Activated T-helper 2 cell treated with anti-CD3 and anti-CD28 coated beads, Interferon-gamma antibody, Interleukin-2, Interleukin-4, amounts not matched to agents 10 μg/mL and 5 μg/mL and 100 μg/mL, durations not matched to agents 14 hours and 24 hours and 36 hours (primary cell): Measurements from ENCODE around the gene MAPKAPK3. TPM values are rescaled to one million over a fixed set of nuclear protein-coding genes. Genes with fewer than 3 reads are reported as not detected.

Experiments
- DNase-seq: peaks from one replicate; pipeline ENCODE4 v3.0.0; 2021; ENCODE audit warnings: low spot score
- H3K27ac Mint-ChIP-seq: one replicate; pipeline ENCODE4 v1.8.0; 2021; ENCODE audit warnings: mixed read lengths
- H3K27me3 Mint-ChIP-seq: one replicate; pipeline ENCODE4 v1.8.0; 2021; ENCODE audit warnings: low read depth, mixed read lengths
- H3K36me3 Mint-ChIP-seq: one replicate; pipeline ENCODE4 v1.8.0; 2021; ENCODE audit warnings: low read depth, mixed read lengths
- H3K4me1 Mint-ChIP-seq: one replicate; pipeline ENCODE4 v1.8.0; 2021; ENCODE audit warnings: low read depth, mixed read lengths
- H3K4me3 Mint-ChIP-seq: one replicate; pipeline ENCODE4 v1.8.0; 2021; ENCODE audit warnings: low read depth, mild to moderate bottlenecking, moderate library complexity, mixed read lengths
- H3K9me3 Mint-ChIP-seq: one replicate; pipeline ENCODE4 v1.8.0; 2021; ENCODE audit warnings: mixed read lengths
- intact Hi-C: fragments of 100-400 bp; cut with micrococcal nuclease; formaldehyde crosslinking; loops from one replicate; pipeline ENCODE4 v1.15.1; 2023
- total RNA-seq: library from RNA; stranded (reverse); gene quantifications from 2 replicates; pipeline ENCODE4 v1.2.3, GENCODE V29; 2022

The MAPKAPK3 gene
- total RNA-seq, 1 donor from 2014 or later = 190 TPM

- H3K4me3 Mint-ChIP-seq = peak overlapping the region; percentile 74
- intact Hi-C loops = no loop called here
Observed at GRCh38 chr3:50625231-50626182, 8.6 kb downstream of the MAPKAPK3 start.

GRCh38 chr3:50626401-50626800 is 9.4 kb downstream of the MAPKAPK3 start:
- H3K27me3 Mint-ChIP-seq = no peaks in the 10 kb centered on the region
- no peak for DNase-seq
- H3K9me3 Mint-ChIP-seq = no peaks in the 10 kb centered on the region
- peak overlapping the region; percentile 38 for H3K27ac Mint-ChIP-seq
- intact Hi-C loops = no loop called here
- peaks cover 78% of the 10 kb centered on the region for H3K36me3 Mint-ChIP-seq
- H3K4me3 Mint-ChIP-seq = no peak overlapping the region
- peaks cover 88% of the 10 kb centered on the region for H3K4me1 Mint-ChIP-seq

More at GRCh38 chr3:50625231-50626182, 8.6 kb downstream of the MAPKAPK3 start:
- H3K9me3 Mint-ChIP-seq = no peaks in the 10 kb centered on the region
- peak overlapping the region; percentile 90 for H3K27ac Mint-ChIP-seq
- H3K36me3 Mint-ChIP-seq = peaks cover 76% of the 10 kb centered on the region
- peaks cover 85% of the 10 kb centered on the region for H3K4me1 Mint-ChIP-seq
- H3K27me3 Mint-ChIP-seq = no peaks in the 10 kb centered on the region
- no peak for DNase-seq

DNA sequence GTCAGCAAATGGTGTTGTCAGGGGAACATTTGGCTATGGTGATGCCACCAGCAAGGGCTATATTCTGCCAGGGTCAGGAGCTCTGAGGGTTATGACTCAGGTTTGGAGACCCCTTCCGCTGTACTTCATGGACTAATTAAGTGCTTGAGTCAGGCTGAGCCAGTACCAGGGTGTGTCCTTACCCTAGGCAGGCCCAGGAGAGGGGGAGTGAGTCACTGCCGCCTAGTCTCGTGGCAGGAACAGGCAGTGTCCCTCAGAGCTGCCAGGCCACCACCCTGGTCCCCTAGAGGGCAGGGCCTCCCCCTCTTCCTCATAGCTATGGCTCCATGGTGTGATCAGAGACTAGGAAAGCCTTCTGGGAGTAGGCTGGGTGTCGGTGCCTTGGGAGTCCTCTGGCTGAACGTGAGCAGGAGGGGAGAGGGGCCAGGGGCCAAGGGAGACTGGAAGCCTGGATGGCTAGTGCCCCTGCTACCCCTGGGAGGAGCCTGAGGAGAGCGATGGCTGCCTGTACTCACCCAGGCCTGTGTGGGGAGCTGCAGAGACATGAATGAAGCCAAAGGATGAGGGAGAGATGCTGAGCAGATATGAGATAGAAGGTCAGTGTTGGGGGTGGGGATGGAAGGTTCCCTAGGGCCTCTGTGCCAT is 10.6 kb downstream of the MAPKAPK3 start:
- intact Hi-C loops = no loop called here
- Mint-ChIP-seq H3K4me3 (peak overlapping the region; percentile 54), H3K27ac (peak overlapping the region; percentile 88), H3K4me1 (peaks cover 93% of the 10 kb centered on the region), H3K27me3 (no peaks in the 10 kb centered on the region), H3K9me3 (no peaks in the 10 kb centered on the region), H3K36me3 (peaks cover 79% of the 10 kb centered on the region)
- no peak for DNase-seq

DNA sequence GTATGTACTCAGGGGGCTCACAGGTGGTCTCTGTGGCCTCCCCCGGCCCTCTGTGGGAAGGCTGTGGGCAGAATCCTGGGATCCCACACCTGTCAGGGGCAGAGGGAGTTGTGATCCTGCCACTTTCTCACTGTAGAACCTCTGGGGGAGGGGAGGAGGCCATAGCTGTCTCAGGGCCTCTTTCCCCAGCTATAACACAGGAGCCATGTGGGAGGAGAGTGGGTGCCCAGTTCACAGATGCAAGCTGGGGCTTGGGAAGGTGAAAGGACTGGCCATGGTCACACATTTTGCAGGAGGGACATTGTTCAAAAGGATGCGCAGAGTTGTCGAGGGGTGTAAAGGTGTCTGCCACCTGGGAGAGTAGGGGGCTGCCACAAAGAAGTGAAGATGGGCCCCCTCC is 11.7 kb downstream of the MAPKAPK3 start:
- H3K36me3 Mint-ChIP-seq = peaks cover 74% of the 10 kb centered on the region
- H3K27me3 Mint-ChIP-seq = no peaks in the 10 kb centered on the region
- H3K4me1 Mint-ChIP-seq = peaks cover 94% of the 10 kb centered on the region
- no peak overlapping the region for H3K4me3 Mint-ChIP-seq
- H3K9me3 Mint-ChIP-seq = no peaks in the 10 kb centered on the region
- DNase-seq = no peak
- intact Hi-C loops = no loop called here
- peak overlapping the region; percentile 56 for H3K27ac Mint-ChIP-seq

DNA sequence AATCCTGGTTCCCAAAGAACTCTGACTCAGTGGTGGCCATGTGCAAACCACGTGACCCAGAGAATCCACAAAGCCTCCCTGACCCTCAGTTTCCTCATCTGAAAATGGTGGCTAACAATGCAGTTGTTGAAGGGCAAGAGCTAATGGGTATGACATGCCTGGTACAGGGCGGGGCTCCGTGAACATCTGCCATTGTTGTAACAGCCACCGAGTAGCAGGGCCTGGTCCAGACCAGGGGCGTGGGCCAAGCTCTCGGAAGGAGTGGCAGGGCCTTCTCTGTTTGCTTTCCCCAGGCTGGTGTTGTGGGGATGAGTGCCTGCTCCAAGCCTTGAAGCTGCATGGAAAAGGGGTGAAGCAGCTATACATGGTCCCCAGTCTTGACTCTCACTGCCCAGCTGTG is 13.4 kb downstream of the MAPKAPK3 start:
- intact Hi-C loops = no loop called here
- Mint-ChIP-seq H3K4me3 (no peak overlapping the region), H3K9me3 (no peaks in the 10 kb centered on the region), H3K36me3 (peaks cover 71% of the 10 kb centered on the region), H3K27me3 (no peaks in the 10 kb centered on the region), H3K4me1 (peaks cover 88% of the 10 kb centered on the region), H3K27ac (no peak overlapping the region)
- no peak for DNase-seq

GRCh38 chr3:50630877-50631276 is 13.9 kb downstream of the MAPKAPK3 start:
- intact Hi-C loops = no loop called here
- Mint-ChIP-seq H3K36me3 (peaks cover 70% of the 10 kb centered on the region), H3K4me3 (peak overlapping the region; percentile 11)

DNA sequence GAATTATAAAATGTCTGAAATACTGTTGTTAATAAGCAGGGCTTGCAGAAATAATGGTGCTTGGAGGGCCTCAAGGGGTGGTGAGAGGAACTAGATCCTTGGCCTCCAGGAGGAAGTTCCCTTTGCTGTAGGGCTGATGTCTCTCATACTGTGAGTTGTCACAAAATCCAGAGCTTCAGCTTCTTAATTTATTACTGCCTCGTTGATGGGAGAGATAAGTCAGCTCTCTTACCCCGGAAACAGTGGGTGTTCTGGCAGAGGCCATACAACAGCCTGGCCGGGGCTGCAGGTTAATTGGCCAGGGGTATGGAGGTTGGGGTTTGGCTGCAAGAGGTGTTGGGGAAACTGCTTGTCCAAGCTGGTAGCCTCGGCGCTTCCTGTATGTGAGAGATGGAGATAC is 15.5 kb downstream of the MAPKAPK3 start:
- H3K4me3 Mint-ChIP-seq = peak overlapping the region; percentile 45

More at GRCh38 chr3:50630877-50631276, 13.9 kb downstream of the MAPKAPK3 start:
- no peaks in the 10 kb centered on the region for H3K9me3 Mint-ChIP-seq
- H3K4me1 Mint-ChIP-seq = peaks cover 85% of the 10 kb centered on the region
- peak overlapping the region; percentile 71 for H3K27ac Mint-ChIP-seq
- DNase-seq = no peak
- H3K27me3 Mint-ChIP-seq = no peaks in the 10 kb centered on the region

DNA sequence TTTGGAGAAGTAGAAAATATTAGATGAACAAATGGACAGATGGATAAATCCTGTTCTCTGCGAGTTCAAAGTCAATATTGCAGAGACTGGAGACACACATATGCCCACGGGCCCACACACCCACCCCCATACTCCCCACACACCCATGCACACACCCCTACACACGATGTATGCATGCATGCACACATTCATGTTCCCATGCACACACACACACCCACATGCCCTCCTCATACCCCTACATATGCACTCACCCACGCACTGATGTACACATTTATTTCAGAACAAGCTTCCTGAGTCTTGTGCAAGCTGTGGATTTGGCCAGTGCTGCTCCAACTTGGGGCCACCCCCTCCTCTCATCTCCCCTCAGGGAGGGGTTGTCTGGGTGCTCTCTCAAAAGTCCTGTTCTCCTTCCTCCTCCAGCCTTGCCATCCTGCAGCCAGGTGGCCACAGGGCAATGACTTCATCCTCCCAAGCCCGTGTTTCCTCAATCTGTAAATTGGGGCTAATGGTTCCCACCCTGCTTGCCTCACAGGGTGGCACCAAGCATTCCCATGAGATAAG is 16.4 kb downstream of the MAPKAPK3 start:
- intact Hi-C loops = no loop called here
- Mint-ChIP-seq H3K36me3 (peaks cover 62% of the 10 kb centered on the region), H3K4me3 (no peak overlapping the region)

More for the DNA sequence above, 15.5 kb downstream of the MAPKAPK3 start:
- DNase-seq = no peak
- Mint-ChIP-seq H3K27me3 (no peaks in the 10 kb centered on the region), H3K9me3 (no peaks in the 10 kb centered on the region), H3K36me3 (peaks cover 64% of the 10 kb centered on the region), H3K27ac (peak overlapping the region; percentile 85), H3K4me1 (peaks cover 85% of the 10 kb centered on the region)
- intact Hi-C loops = loop anchor here (1.0 kb wide), 1 partner anchor 8 kb away; no protein-coding TSS in a partner anchor

DNA sequence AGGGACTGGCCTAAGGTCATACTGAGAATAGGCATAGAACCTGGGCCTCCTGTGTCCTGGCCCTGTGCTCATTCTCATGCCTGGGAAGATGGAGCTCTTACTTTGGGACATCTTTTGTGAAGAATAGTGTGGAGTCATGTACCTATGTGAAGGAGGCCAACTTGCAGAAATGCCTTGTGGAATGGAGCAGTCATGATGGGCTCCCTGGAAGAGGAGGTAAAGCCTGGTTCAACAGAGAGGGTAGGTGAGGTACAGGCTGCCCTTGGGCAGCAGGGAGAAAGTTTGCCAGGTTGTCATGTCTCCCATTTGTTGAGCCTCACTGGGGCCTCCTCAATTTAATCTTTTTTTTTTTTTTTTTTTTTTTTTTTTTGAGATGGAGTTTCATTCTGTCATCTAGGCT is 18.1 kb downstream of the MAPKAPK3 start:
- peak overlapping the region; percentile 16 for H3K27ac Mint-ChIP-seq
- H3K4me3 Mint-ChIP-seq = no peak overlapping the region

More for the DNA sequence above, 16.4 kb downstream of the MAPKAPK3 start:
- no peaks in the 10 kb centered on the region for H3K27me3 Mint-ChIP-seq
- DNase-seq = no peak
- peaks cover 81% of the 10 kb centered on the region for H3K4me1 Mint-ChIP-seq
- no peaks in the 10 kb centered on the region for H3K9me3 Mint-ChIP-seq
- H3K27ac Mint-ChIP-seq = peak overlapping the region; percentile 85

GRCh38 chr3:50637011-50637410 is 20.1 kb downstream of the MAPKAPK3 start:
- H3K36me3 Mint-ChIP-seq = peaks cover 65% of the 10 kb centered on the region
- intact Hi-C loops = no loop called here
- H3K27me3 Mint-ChIP-seq = no peaks in the 10 kb centered on the region
- peaks cover 52% of the 10 kb centered on the region for H3K4me1 Mint-ChIP-seq
- no peak overlapping the region for H3K4me3 Mint-ChIP-seq
- peak overlapping the region; percentile 85 for H3K27ac Mint-ChIP-seq
- DNase-seq = no peak
- no peaks in the 10 kb centered on the region for H3K9me3 Mint-ChIP-seq

More for the DNA sequence above, 18.1 kb downstream of the MAPKAPK3 start:
- Mint-ChIP-seq H3K27me3 (no peaks in the 10 kb centered on the region), H3K36me3 (peaks cover 67% of the 10 kb centered on the region), H3K4me1 (peaks cover 69% of the 10 kb centered on the region), H3K9me3 (no peaks in the 10 kb centered on the region)
- DNase-seq = no peak
- intact Hi-C loops = no loop called here

- peak overlapping the region; percentile 85 for H3K27ac Mint-ChIP-seq
- H3K4me1 Mint-ChIP-seq = peaks cover 42% of the 10 kb centered on the region
- H3K36me3 Mint-ChIP-seq = peaks cover 63% of the 10 kb centered on the region
- no peaks in the 10 kb centered on the region for H3K27me3 Mint-ChIP-seq
- intact Hi-C loops = no loop called here
- H3K4me3 Mint-ChIP-seq = no peak overlapping the region
- no peaks in the 10 kb centered on the region for H3K9me3 Mint-ChIP-seq
- DNase-seq = no peak
Observed at GRCh38 chr3:50637945-50638344, 21.0 kb downstream of the MAPKAPK3 start.

GRCh38 chr3:50639055-50639494 is 22.1 kb downstream of the MAPKAPK3 start:
- intact Hi-C loops = no loop called here
- H3K9me3 Mint-ChIP-seq = no peaks in the 10 kb centered on the region

More at GRCh38 chr3:50639055-50639494, 22.1 kb downstream of the MAPKAPK3 start:
- H3K4me3 Mint-ChIP-seq = no peak overlapping the region
- no peak for DNase-seq
- H3K36me3 Mint-ChIP-seq = peaks cover 66% of the 10 kb centered on the region
- H3K27ac Mint-ChIP-seq = peak overlapping the region; percentile 57
- peaks cover 31% of the 10 kb centered on the region for H3K4me1 Mint-ChIP-seq
- H3K27me3 Mint-ChIP-seq = no peaks in the 10 kb centered on the region
